Hematopoietic multipotent progenitor cell (in vitro differentiated cells): ENCODE measurements around the gene POTEM. TPM values are rescaled to one million over a fixed set of nuclear protein-coding genes. Genes with fewer than 3 reads are reported as not detected.
"Not testable (repeated sequence)": the region's sequence is repeated elsewhere in the genome, so short reads cannot be mapped to it uniquely, and the experiment has no call there.

Experiments
- DNase-seq, 3 donors: peaks; one replicate each; pipeline ENCODE4 v3.0.0-alpha.2; 2011 to 2015; ENCODE audit warnings: low read depth in 2 of 3, low spot score in 2 of 3
- small RNA-seq: library from RNA; depleted of rRNA; stranded (forward); fragments of <200 nt; gene quantifications from one replicate; pipeline ENCODE3, GENCODE V24; 2012
- total RNA-seq: library from RNA; depleted of rRNA; stranded (reverse); fragments of >200 nt; gene quantifications from one replicate; pipeline ENCODE4 v1.2.3, GENCODE V29; 2012

The POTEM gene
- total RNA-seq, 1 donor: not detected

GRCh38 chr14:19036811-19037382 lies 69.7 kb downstream of the POTEM start:
- DNase-seq: not testable (repeated sequence)

DNA sequence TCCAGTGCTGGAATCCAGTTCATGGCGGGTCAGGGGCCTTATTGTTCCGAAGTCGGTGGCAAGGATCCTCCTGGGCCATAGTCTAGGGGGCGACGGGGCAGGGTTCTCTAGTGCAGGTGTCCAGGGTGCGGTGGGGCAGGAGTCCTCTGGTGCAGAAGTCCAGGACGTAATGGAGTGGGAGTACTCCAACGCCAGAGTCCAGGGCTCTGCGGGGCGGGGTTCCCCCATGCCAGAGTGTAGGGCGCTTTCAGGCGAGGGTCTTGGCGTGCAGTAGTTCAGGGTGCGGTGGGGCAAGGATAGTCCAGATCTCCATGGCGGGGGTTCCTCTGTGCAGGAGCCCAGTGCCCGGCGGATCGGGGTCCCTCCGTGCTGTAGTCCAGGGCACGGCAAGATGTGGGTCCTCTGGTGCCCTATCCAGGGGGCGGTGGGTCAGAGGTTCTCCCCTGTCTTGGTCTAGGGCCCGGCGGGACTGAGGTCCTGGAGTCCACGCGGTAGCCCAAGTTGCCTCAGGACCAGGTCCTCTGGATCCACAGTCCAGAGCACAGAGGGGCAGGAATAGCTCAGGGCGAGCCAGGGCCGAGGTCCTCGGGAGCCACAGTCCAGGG lies 70.9 kb downstream of the POTEM start:
- not testable (repeated sequence) for DNase-seq

DNA sequence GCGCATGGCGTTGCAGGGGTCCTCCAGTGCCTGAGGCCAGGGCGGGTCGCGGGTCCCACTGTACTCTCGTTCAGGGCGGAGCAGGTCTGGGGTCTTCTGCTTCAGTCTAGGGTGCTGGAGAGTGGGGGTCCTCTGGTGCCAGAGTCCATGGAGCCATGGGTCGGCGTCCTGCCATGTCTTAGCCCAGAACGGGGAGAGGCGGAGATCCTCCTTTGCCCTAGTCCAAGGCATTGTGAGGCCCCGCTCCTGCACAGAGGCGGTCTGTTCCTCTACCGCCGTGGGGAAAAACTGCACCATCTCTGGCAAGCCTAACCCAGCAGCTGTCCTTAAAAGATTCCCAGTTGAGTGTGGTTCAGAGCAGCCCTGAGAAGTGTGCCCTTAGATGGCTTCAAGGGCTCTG lies 71.6 kb downstream of the POTEM start:
- not testable (repeated sequence) for DNase-seq

DNA sequence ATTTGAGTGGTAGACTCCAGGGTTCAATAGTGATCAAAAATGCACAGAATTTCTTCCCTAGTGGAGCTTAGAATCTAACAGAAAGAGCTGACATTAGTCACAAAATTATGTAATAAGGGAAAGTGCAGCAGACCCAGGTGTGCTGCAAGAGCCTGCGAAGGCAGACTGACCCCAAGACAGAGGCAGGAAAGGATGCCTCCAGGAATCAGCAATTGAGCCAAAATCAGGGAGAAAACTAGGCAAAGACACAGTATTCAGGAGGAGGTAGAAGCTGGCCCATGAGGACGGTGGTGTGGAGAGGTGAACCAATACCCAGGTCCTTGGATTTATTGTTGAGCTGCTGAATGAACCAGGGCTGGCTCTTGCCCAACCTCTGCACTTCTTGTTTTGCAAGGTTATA lies 76.2 kb downstream of the POTEM start:
- not testable (repeated sequence) for DNase-seq

Small RNA genes lying within 50 kb of the gene (small RNA-seq; reads per million reads assigned to genes)
- gene RNU6-1239P: not detected
